Measurements from ENCODE around the gene WIPF3. TPM values are rescaled to one million over a fixed set of nuclear protein-coding genes. Genes with fewer than 3 reads are reported as not detected.
A peak's percentile ranks its signal among the peaks of the same experiment; 100 is the strongest.

Gene WIPF3
- total RNA-seq, 1 donor, result not detected

DNA sequence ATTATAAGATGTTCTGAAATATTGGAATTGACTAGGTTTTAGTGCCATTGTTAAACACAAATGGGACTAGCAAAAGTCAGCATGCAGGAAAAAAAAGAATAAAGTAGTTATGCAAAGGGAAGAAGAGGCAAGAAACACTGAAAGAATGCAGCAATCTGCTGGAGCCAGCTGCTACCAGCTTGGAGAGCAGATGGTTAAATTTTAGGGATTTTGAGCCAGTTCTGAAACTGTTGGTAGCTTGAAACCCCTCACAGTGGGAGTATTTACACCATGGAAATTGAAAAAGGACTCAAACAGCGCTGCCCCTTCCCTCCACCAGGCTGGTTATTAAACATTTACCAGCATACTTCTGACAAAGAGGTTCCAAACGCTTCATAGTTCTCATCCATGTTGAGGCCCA is 142.3 kb downstream of the WIPF3 start:
- TF ChIP-seq CTCF (IDR thresholded peaks at IDR 0.05; ENCODE audit: insufficient read depth, low read length), result no peak
- no peak for DNase-seq (ENCODE audit: low read depth)
- no peak overlapping the region for H3K4me3 ChIP-seq (ENCODE audit: low read depth, low read length)

DNA sequence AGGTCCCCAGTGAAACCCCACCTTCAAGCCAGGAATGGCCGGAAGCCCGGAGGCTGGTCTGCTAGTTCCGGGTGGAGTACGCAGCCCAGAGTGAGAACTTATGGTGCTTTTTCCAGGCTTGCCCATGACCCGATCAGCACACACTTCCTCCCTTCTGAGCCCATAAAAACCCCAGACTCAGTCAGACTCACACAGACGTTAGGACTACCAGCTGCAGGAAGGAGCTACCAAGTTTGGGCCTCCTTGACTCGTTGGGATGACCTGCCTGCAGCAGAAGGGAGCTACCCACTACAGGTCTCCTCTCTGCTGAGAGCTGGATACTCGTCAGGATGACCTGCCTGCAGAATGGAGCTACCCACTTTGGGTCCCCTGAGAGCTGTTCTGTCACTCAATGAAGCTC is 144.2 kb downstream of the WIPF3 start:
- no peak for TF ChIP-seq CTCF (IDR thresholded peaks at IDR 0.05; ENCODE audit: insufficient read depth, low read length)

DNA sequence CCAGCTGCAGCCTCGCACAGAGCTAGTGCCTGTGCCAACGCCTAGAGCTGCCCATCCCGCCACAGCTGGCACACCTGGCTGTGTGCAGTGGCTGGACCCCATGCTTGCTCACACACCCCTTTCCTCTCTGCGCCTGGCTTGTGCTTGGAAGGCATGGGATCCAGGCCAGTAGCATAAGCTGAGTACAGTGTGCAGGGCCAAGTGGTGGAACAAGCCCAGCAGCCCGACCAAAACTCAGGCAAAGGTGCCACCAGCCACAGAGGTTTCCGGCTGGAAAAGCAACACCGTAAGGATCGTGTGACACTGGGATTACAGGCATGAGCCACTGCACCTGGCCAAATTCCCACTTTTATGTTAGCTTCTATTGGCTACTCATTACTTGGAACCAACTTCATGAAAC is 144.9 kb downstream of the WIPF3 start:
- no peak for TF ChIP-seq CTCF (IDR thresholded peaks at IDR 0.05; ENCODE audit: insufficient read depth, low read length)
- H3K4me3 ChIP-seq (ENCODE audit: low read depth, low read length), result no peak overlapping the region
- no peak for DNase-seq (ENCODE audit: low read depth)

More for the DNA sequence above, 144.2 kb downstream of the WIPF3 start:
- no peak overlapping the region for H3K4me3 ChIP-seq (ENCODE audit: low read depth, low read length)
- no peak for DNase-seq (ENCODE audit: low read depth)

GRCh38 chr7:29953726-29954347 is 147.5 kb downstream of the WIPF3 start:
- H3K4me3 ChIP-seq (ENCODE audit: low read depth, low read length), result no peak overlapping the region
- DNase-seq (ENCODE audit: low read depth), result peak; percentile 86
- no peak for TF ChIP-seq CTCF (IDR thresholded peaks at IDR 0.05; ENCODE audit: insufficient read depth, low read length)

- no peak for TF ChIP-seq CTCF (IDR thresholded peaks at IDR 0.05; ENCODE audit: insufficient read depth, low read length)
- DNase-seq (ENCODE audit: low read depth), result no peak
- no peak overlapping the region for H3K4me3 ChIP-seq (ENCODE audit: low read depth, low read length)
These were observed 148.9 kb downstream of the WIPF3 start for GRCh38 chr7:29955075-29955792.

GRCh38 chr7:29955799-29956486 is 149.6 kb downstream of the WIPF3 start:
- DNase-seq (ENCODE audit: low read depth), result no peak
- no peak for TF ChIP-seq CTCF (IDR thresholded peaks at IDR 0.05; ENCODE audit: insufficient read depth, low read length)

More at GRCh38 chr7:29955799-29956486, 149.6 kb downstream of the WIPF3 start:
- no peak overlapping the region for H3K4me3 ChIP-seq (ENCODE audit: low read depth, low read length)

Measured in fibroblast of the aortic adventitia (primary cell).